Endothelial cell of umbilical vein (primary cell): ENCODE data around the gene PRSS33.

Experiments
- EZH2 ChIP-seq: IDR thresholded peaks from 2 replicates; pipeline ENCODE4 v1.6.1; 2012; ENCODE audit warnings: borderline replicate concordance, low read depth, mild to moderate bottlenecking, moderate library complexity, low read length, inconsistent platforms; ENCODE audit not compliant: severe bottlenecking
- POLR2A ChIP-seq: IDR thresholded peaks from 2 replicates; pipeline ENCODE4 v1.6.1; 2012; ENCODE audit warnings: low read depth, mild to moderate bottlenecking, control low read depth, low read length
- TF ChIP-seq, protein P1 (sequence below), 2 donors: IDR thresholded peaks; 1 replicate in 1 of 2; 2 replicates in 1 of 2; pipeline ENCODE4 v1.5.1; 2011; ENCODE audit warnings: low read length in 2 of 2, mild to moderate bottlenecking in 2 of 2, moderate library complexity in 2 of 2, control low read depth in 1 of 2, inconsistent platforms in 1 of 2, low read depth in 1 of 2; ENCODE audit not compliant: insufficient read depth in 1 of 2; ENCODE audit errors: extremely low read depth in 1 of 2
- TF ChIP-seq, protein P2 (sequence below): IDR thresholded peaks from 2 replicates; pipeline ENCODE4 v1.6.1; 2011; ENCODE audit not compliant: insufficient read depth, insufficient read length

DNA sequence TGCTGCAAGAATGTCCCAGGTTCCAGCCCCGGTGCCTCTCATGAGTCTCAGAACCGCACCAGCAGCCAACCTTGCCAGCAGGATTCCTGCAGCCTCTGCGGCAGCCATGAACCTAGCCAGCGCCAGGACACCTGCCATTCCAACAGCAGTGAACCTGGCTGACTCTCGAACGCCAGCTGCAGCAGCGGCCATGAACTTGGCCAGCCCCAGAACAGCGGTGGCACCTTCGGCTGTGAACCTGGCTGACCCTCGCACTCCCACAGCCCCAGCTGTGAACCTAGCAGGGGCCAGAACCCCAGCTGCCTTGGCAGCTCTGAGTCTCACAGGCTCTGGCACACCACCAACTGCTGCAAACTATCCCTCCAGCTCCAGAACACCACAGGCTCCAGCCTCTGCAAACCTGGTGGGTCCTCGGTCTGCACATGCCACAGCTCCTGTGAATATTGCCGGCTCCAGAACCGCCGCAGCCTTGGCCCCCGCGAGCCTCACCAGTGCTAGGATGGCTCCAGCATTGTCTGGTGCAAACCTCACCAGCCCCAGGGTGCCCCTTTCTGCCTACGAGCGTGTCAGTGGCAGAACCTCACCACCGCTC is 20.1 kb downstream of the PRSS33 start:
- TF ChIP-seq, protein P1, sequence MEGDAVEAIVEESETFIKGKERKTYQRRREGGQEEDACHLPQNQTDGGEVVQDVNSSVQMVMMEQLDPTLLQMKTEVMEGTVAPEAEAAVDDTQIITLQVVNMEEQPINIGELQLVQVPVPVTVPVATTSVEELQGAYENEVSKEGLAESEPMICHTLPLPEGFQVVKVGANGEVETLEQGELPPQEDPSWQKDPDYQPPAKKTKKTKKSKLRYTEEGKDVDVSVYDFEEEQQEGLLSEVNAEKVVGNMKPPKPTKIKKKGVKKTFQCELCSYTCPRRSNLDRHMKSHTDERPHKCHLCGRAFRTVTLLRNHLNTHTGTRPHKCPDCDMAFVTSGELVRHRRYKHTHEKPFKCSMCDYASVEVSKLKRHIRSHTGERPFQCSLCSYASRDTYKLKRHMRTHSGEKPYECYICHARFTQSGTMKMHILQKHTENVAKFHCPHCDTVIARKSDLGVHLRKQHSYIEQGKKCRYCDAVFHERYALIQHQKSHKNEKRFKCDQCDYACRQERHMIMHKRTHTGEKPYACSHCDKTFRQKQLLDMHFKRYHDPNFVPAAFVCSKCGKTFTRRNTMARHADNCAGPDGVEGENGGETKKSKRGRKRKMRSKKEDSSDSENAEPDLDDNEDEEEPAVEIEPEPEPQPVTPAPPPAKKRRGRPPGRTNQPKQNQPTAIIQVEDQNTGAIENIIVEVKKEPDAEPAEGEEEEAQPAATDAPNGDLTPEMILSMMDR (IDR thresholded peaks at IDR 0.05; ENCODE audit: extremely low read depth in 1 of 2, insufficient read depth in 1 of 2, low read depth in 1 of 2, low read length in 2 of 2), result no peak
- no peak for TF ChIP-seq EZH2
- TF ChIP-seq POLR2A, result no peak
- TF ChIP-seq, protein P2, sequence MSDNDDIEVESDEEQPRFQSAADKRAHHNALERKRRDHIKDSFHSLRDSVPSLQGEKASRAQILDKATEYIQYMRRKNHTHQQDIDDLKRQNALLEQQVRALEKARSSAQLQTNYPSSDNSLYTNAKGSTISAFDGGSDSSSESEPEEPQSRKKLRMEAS, result no peak
